GM23248 (cell line): Measurements from ENCODE around the gene RND2.

Experiments
- EZH2 ChIP-seq: fragments of 200-600 bp; sonication (generic); IDR thresholded peaks from 2 replicates; pipeline ENCODE4 v1.6.1; 2018; ENCODE audit warnings: antibody characterized with exemption, mild to moderate bottlenecking; ENCODE audit not compliant: insufficient read depth, poor library complexity, severe bottlenecking
- EZH2phosphoT487 ChIP-seq: fragments of 200-600 bp; sonication (generic); IDR thresholded peaks from 2 replicates; pipeline ENCODE4 v1.6.1; 2018; ENCODE audit warnings: antibody characterized with exemption, moderate library complexity, mild to moderate bottlenecking, low read depth; ENCODE audit not compliant: insufficient read depth

DNA sequence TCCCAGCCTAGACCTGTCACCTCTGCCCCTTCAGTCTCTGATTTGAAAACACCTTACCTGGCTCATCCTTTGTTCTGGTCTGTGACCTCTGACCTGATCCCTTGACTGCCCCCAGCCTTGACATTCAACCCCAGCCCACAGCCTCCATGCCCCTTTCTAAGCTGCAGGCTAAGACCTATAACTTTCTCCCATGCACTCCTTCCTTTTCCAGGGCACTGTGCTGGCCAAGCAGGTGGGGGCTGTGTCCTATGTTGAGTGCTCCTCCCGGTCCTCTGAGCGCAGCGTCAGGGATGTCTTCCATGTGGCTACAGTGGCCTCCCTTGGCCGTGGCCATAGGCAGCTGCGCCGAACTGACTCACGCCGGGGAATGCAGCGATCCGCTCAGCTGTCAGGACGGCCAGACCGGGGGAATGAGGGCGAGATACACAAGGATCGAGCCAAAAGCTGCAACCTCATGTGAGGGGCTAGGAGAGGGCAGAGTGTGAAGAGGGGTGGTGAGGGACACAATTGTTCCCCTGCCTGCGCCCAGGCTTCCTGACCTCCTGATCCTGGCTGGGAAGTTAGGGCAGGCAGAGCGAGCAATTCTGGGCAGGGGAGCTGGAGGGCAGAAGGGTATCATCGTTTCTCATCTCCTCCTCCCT lies 3.3 kb downstream of the RND2 start:
- TF ChIP-seq EZH2phosphoT487 = no peak
- no peak for TF ChIP-seq EZH2
